ENCODE results near the gene CRTAC1. TPM values are rescaled to one million over a fixed set of nuclear protein-coding genes. Genes with fewer than 3 reads are reported as not detected.

Gene CRTAC1
- polyA plus RNA-seq, 1 donor (not counting 4 experiments of a cell fraction or from before 2014, with no cell fraction given) = not detected

DNA sequence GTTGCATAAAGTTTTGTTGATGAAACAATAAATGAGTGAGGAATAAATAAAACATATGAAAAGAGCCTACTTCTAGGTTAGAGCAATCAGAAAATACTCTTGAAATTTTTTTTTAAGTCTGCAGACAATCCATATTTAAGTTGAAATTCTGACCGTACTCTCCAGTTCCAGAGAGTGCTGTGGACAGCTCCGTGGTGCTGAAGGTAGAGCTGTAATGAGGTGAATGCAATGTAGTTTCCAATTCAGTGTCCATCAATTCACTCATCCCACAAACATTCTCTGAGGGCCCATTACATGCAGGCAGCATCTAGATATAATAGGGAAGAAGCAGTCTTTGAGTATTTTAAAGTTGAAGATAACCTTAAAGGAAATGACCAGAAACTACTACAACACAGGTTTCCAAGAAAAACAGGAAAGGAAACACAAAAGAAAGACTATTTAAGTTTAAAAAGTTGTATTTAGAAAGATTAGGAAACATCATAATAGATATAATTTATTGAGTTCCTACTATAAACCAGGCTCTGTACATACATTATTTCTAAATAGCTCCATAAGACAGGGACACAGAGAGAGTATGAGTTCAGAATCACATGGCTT, 44.0 kb upstream of the CRTAC1 start:
- Histone ChIP-seq H4K20me1 (ENCODE audit: control insufficient read depth, extremely low read depth, insufficient read depth, low read length) (no peaks in the 10 kb centered on the region), H3K9me3 (ENCODE audit: control insufficient read depth, low read depth, low read length) (no peaks in the 10 kb centered on the region), H3K27ac (ENCODE audit: control insufficient read depth, insufficient read depth, low read length) (no peak overlapping the region), H3K36me3 (ENCODE audit: control insufficient read depth in 2 of 2, extremely low read depth in 1 of 2, insufficient read depth in 2 of 2, low read length in 2 of 2) (no peaks in the 10 kb centered on the region), H3K4me3 (ENCODE audit: control insufficient read depth in 2 of 3, extremely low read depth in 1 of 3, insufficient read depth in 2 of 3, low read depth in 1 of 3, low read length in 3 of 3) (no peak overlapping the region), H2AFZ (ENCODE audit: control insufficient read depth, low read length) (no peak overlapping the region), H3K9me1 (ENCODE audit: control insufficient read depth, extremely low read depth, insufficient read depth, low read length) (no peaks in the 10 kb centered on the region), H3K79me2 (ENCODE audit: control insufficient read depth, insufficient read depth, low read length) (no peaks in the 10 kb centered on the region), H3K27me3 (ENCODE audit: control insufficient read depth, extremely low read depth, insufficient read depth, low read length) (no peaks in the 10 kb centered on the region), H3K9ac (ENCODE audit: control insufficient read depth, extremely low read depth, insufficient read depth, low read length) (no peak overlapping the region), H3K4me2 (ENCODE audit: control insufficient read depth, extremely low read depth, insufficient read depth, low read depth, low read length) (no peak overlapping the region), H3K4me1 (ENCODE audit: control insufficient read depth, extremely low read depth, insufficient read depth, low read length) (no peaks in the 10 kb centered on the region)
- dilution Hi-C loops (cut with MboI; ENCODE audit: extremely low pct_ligation_motif_present, low sequenced_read_pairs) = no loop called here
- peak; percentile 64 for FAIRE-seq
- TF ChIP-seq EZH2 (IDR thresholded peaks at IDR 0.05; ENCODE audit: low read length) (no peak), CTCF (optimal IDR thresholded peaks at IDR 0.05 in 1 of 3, IDR thresholded peaks at IDR 0.05 in 1 of 3, conservative IDR thresholded peaks at IDR 0.05 in 1 of 3; ENCODE audit: extremely low read depth in 1 of 3, insufficient read depth in 2 of 3, low read length in 3 of 3) (no peak)
- no peak for DNase-seq (ENCODE audit: low read depth, low spot score)

DNA sequence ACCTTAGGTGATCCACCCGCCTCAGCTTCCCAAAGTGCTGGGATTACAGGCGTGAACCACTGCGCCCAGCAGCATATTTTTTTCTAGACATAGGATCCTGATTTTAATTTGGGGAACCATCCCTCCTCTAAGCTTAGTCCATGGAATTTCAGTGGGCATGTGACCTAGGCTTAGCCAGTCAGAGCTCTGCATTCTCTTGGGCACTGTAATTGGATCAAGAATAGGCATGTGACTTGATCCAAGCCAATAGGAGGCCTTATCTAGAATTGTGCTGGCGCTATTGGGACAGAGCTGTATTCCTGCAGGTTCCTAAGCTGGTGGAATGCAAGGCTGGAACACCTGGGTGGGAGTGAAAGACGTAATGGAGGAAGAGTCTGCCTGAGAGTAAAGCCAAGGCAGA, 36.7 kb upstream of the CRTAC1 start:
- Histone ChIP-seq H3K9ac (ENCODE audit: control insufficient read depth, extremely low read depth, insufficient read depth, low read length) (no peak overlapping the region), H3K36me3 (ENCODE audit: control insufficient read depth in 2 of 2, extremely low read depth in 1 of 2, insufficient read depth in 2 of 2, low read length in 2 of 2) (no peaks in the 10 kb centered on the region), H3K9me1 (ENCODE audit: control insufficient read depth, extremely low read depth, insufficient read depth, low read length) (no peaks in the 10 kb centered on the region), H4K20me1 (ENCODE audit: control insufficient read depth, extremely low read depth, insufficient read depth, low read length) (no peaks in the 10 kb centered on the region), H3K4me3 (ENCODE audit: control insufficient read depth in 2 of 3, extremely low read depth in 1 of 3, insufficient read depth in 2 of 3, low read depth in 1 of 3, low read length in 3 of 3) (no peak overlapping the region), H3K4me2 (ENCODE audit: control insufficient read depth, extremely low read depth, insufficient read depth, low read depth, low read length) (no peak overlapping the region), H3K4me1 (ENCODE audit: control insufficient read depth, extremely low read depth, insufficient read depth, low read length) (no peaks in the 10 kb centered on the region), H3K9me3 (ENCODE audit: control insufficient read depth, low read depth, low read length) (no peaks in the 10 kb centered on the region), H2AFZ (ENCODE audit: control insufficient read depth, low read length) (no peak overlapping the region), H3K27me3 (ENCODE audit: control insufficient read depth, extremely low read depth, insufficient read depth, low read length) (no peaks in the 10 kb centered on the region), H3K27ac (ENCODE audit: control insufficient read depth, insufficient read depth, low read length) (no peak overlapping the region), H3K79me2 (ENCODE audit: control insufficient read depth, insufficient read depth, low read length) (no peaks in the 10 kb centered on the region)
- no peak for TF ChIP-seq EZH2 (IDR thresholded peaks at IDR 0.05; ENCODE audit: low read length)
- no peak for TF ChIP-seq CTCF (optimal IDR thresholded peaks at IDR 0.05 in 1 of 3, IDR thresholded peaks at IDR 0.05 in 1 of 3, conservative IDR thresholded peaks at IDR 0.05 in 1 of 3; ENCODE audit: extremely low read depth in 1 of 3, insufficient read depth in 2 of 3, low read length in 3 of 3)
- FAIRE-seq = no peak
- DNase-seq (ENCODE audit: low read depth, low spot score) = no peak
- dilution Hi-C loops (cut with MboI; ENCODE audit: extremely low pct_ligation_motif_present, low sequenced_read_pairs) = no loop called here

Measured in keratinocyte (primary cell).